ENCODE results near the gene CDH10. TPM values are rescaled to one million over a fixed set of nuclear protein-coding genes. Genes with fewer than 3 reads are reported as not detected.

The CDH10 gene
- total RNA-seq, 2 donors from 2014 or later, result 0.82 to 1.6 TPM

DNA sequence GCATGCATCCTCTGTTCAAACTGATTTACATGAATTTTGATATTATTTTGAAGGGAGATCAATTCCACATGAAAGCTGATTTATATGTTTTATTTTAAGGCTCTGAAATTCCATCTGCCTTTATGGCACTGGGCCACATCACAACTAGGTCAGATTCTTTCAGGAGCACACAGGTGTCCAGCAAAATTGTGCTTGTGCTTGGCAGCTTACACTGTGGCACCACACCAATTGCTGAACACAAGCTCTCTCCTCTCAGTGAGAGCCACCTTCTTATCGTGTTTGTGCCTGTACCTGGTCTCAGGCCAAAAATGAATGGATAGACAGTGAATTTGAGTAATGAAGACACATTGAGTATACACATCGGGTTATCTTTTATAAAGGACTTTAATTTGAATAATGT, 200.4 kb downstream of the CDH10 start:
- TF ChIP-seq, protein P1, sequence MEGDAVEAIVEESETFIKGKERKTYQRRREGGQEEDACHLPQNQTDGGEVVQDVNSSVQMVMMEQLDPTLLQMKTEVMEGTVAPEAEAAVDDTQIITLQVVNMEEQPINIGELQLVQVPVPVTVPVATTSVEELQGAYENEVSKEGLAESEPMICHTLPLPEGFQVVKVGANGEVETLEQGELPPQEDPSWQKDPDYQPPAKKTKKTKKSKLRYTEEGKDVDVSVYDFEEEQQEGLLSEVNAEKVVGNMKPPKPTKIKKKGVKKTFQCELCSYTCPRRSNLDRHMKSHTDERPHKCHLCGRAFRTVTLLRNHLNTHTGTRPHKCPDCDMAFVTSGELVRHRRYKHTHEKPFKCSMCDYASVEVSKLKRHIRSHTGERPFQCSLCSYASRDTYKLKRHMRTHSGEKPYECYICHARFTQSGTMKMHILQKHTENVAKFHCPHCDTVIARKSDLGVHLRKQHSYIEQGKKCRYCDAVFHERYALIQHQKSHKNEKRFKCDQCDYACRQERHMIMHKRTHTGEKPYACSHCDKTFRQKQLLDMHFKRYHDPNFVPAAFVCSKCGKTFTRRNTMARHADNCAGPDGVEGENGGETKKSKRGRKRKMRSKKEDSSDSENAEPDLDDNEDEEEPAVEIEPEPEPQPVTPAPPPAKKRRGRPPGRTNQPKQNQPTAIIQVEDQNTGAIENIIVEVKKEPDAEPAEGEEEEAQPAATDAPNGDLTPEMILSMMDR (conservative IDR thresholded peaks at IDR 0.05), result no peak
- Mint-ChIP-seq H3K4me1 (no peaks in the 10 kb centered on the region), H3K9me3 (no peaks in the 10 kb centered on the region), H3K27ac (no peak overlapping the region), H3K4me3 (no peak overlapping the region), H3K36me3 (ENCODE audit: low read depth) (no peaks in the 10 kb centered on the region), H3K27me3 (ENCODE audit: insufficient read depth) (no peaks in the 10 kb centered on the region)
- no peaks in the 10 kb centered on the region for H3K4me1 ChIP-seq (ENCODE audit: control insufficient read depth, insufficient read depth, low read length)
- H3K27me3 ChIP-seq (ENCODE audit: control insufficient read depth, insufficient read depth, low read length, poor library complexity, severe bottlenecking), result no peaks in the 10 kb centered on the region
- DNase-seq, result no peak
- no peak overlapping the region for H3K9ac ChIP-seq (ENCODE audit: extremely low read depth, low read length, poor library complexity, severe bottlenecking)
- no peak overlapping the region for H3K27ac ChIP-seq (ENCODE audit: low read depth, low read length)
- WGBS, 2 experiments (ENCODE audit: insufficient coverage in 1 of 2, insufficient read length in 1 of 2), result 67 to 94% methylated on average over 1 to 2 of the region's 2 CpGs
- H3K36me3 ChIP-seq (ENCODE audit: control insufficient read depth, insufficient read depth, low read length), result no peaks in the 10 kb centered on the region
- no peaks in the 10 kb centered on the region for H3K9me3 ChIP-seq (ENCODE audit: control insufficient read depth, low read length)
- H3K4me3 ChIP-seq (ENCODE audit: low read length), result no peak overlapping the region

DNA sequence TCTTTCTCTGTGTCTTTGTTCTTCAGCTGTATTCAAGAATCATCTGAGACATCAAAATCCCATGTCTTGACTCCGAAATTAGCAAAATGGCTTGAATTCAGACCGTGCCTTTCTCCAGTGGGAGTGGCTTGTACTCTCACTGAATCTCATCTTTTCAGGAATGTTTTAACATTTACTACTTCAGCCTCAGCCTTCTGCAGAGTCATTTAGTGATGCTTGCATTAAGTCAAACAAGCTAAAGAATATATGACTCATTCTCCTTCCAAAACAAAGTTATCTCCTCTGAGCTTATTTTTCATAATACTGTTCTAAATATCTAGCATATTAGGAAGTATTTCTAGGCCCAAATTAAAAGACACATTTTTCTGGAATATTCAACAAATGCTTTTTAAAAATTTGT, 205.3 kb downstream of the CDH10 start:
- Histone ChIP-seq H3K9me3 (ENCODE audit: control insufficient read depth, low read length) (no peaks in the 10 kb centered on the region), H3K27me3 (ENCODE audit: control insufficient read depth, insufficient read depth, low read length, poor library complexity, severe bottlenecking) (no peaks in the 10 kb centered on the region), H3K4me3 (ENCODE audit: low read length) (no peak overlapping the region), H3K27ac (ENCODE audit: low read depth, low read length) (no peak overlapping the region), H3K9ac (ENCODE audit: extremely low read depth, low read length, poor library complexity, severe bottlenecking) (no peak overlapping the region), H3K36me3 (ENCODE audit: control insufficient read depth, insufficient read depth, low read length) (no peaks in the 10 kb centered on the region), H3K4me1 (ENCODE audit: control insufficient read depth, insufficient read depth, low read length) (no peaks in the 10 kb centered on the region)
- Mint-ChIP-seq H3K4me1 (peaks cover 1% of the 10 kb centered on the region), H3K27ac (no peak overlapping the region), H3K36me3 (ENCODE audit: low read depth) (no peaks in the 10 kb centered on the region), H3K9me3 (no peaks in the 10 kb centered on the region), H3K4me3 (no peak overlapping the region), H3K27me3 (ENCODE audit: insufficient read depth) (no peaks in the 10 kb centered on the region)
- TF ChIP-seq, protein P1 (conservative IDR thresholded peaks at IDR 0.05), result no peak
- WGBS, 2 experiments (ENCODE audit: insufficient coverage in 1 of 2, insufficient read length in 1 of 2), result 80 to 94% methylated on average over 2 of the region's 2 CpGs
- DNase-seq, result no peak
